ENCODE measurements around the gene GIMD1. TPM values are rescaled to one million over a fixed set of nuclear protein-coding genes. Genes with fewer than 3 reads are reported as not detected.

Gene GIMD1
- total and polyA plus RNA-seq, 4 donors = not detected

DNA sequence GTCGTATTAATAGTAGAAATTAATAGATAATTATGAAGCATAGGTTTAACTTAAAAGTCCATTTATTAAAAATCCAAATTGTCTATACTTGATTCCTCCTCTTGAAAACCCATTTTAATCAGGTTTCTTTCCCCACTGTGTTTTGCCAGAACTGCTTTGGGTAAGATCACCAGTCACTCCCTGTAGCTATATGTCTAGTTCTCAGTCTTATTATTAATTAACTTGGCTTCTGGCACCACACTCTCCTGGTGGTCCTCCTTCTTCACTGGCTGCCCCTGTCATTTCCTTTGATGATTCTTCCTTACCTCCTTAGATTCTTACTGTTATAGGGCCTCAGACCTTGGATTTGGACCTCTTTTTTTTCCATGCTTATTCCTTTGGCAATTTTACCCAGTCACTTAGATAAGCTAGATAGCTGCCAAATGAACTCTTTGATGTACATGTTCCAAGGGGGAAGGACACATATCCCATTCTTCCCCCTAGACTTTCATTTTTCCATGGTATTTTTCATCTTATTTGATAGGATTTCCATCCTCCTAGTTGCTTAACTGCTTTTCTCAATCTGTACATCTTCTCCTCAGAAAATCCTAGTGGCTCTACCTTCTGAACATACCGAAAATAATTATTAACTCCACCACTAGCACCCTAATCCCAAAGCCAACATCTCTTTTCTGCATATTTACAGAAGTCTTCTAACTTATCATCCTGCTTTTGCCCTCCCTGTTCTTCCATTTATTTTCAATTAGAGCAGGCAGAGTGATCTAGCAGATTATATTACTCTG lies 24.5 kb downstream of the GIMD1 start:
- WGBS = 92% methylated on average over 2 of the region's 2 CpGs
- H3K9ac ChIP-seq (ENCODE audit: low read depth in 1 of 2, low read length in 2 of 2) = no peak overlapping the region
- no peaks in the 10 kb centered on the region for H3K9me3 ChIP-seq (ENCODE audit: control insufficient read depth in 4 of 4, low read length in 3 of 4)
- no peak for TF ChIP-seq HNF4G (IDR thresholded peaks at IDR 0.05)
- TF ChIP-seq FOXA1 (IDR thresholded peaks at IDR 0.05) = no peak
- TF ChIP-seq GABPA (IDR thresholded peaks at IDR 0.05 in 1 of 2, conservative IDR thresholded peaks at IDR 0.05 in 1 of 2) = no peak
- H3K4me3 ChIP-seq (ENCODE audit: low read depth in 1 of 3, low read length in 3 of 3) = no peak overlapping the region
- no peaks in the 10 kb centered on the region for H3K27me3 ChIP-seq (ENCODE audit: control insufficient read depth in 4 of 4, insufficient read depth in 4 of 4, low read length in 3 of 4)
- no peaks in the 10 kb centered on the region for H3K4me1 ChIP-seq (ENCODE audit: control insufficient read depth in 4 of 4, insufficient read depth in 4 of 4, low read length in 3 of 4)
- no peak for DNase-seq (ENCODE audit: low spot score)
- H3K36me3 ChIP-seq (ENCODE audit: control insufficient read depth in 4 of 4, insufficient read depth in 3 of 4, low read depth in 1 of 4, low read length in 3 of 4) = peaks cover 0 to 16% (median 13%) of the 10 kb centered on the region in 4 donors
- H3K27ac ChIP-seq (ENCODE audit: low read depth in 1 of 2, low read length in 2 of 2) = no peak overlapping the region

DNA sequence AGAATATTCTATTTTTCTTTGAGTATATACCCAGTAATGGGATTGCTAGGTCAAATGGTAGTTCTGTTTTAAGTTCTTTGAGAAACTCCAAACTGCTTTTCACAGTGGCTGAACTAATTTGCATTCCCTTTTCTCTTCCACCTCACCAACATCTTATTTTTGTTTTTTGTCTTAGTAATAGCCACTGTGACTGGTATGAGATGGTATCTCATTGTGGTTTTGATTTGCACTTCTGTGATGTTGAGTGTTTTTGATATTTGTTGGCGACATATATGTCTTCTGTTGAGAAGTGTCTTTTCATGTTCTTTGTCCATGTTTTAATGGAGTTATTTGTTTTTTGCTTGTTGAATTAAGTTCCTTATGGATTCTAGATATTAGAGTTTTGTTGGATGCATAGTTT lies 27.8 kb downstream of the GIMD1 start:
- Histone ChIP-seq H3K9me3 (ENCODE audit: control insufficient read depth in 4 of 4, low read length in 3 of 4) (no peaks in the 10 kb centered on the region), H3K9ac (ENCODE audit: low read depth in 1 of 2, low read length in 2 of 2) (no peak overlapping the region), H3K4me1 (ENCODE audit: control insufficient read depth in 4 of 4, insufficient read depth in 4 of 4, low read length in 3 of 4) (no peaks in the 10 kb centered on the region), H3K4me3 (ENCODE audit: low read depth in 1 of 3, low read length in 3 of 3) (no peak overlapping the region), H3K36me3 (ENCODE audit: control insufficient read depth in 4 of 4, insufficient read depth in 3 of 4, low read depth in 1 of 4, low read length in 3 of 4) (peaks cover 9 to 32% (median 21%) of the 10 kb centered on the region in 4 donors), H3K27me3 (ENCODE audit: control insufficient read depth in 4 of 4, insufficient read depth in 4 of 4, low read length in 3 of 4) (no peaks in the 10 kb centered on the region), H3K27ac (ENCODE audit: low read depth in 1 of 2, low read length in 2 of 2) (no peak overlapping the region)
- WGBS = 96% methylated on average over 1 of the region's 1 CpG
- no peak for DNase-seq (ENCODE audit: low spot score)
- TF ChIP-seq YY1 (IDR thresholded peaks at IDR 0.05) = no peak
- no peak for TF ChIP-seq HNF4A (conservative IDR thresholded peaks at IDR 0.05)
- no peak for TF ChIP-seq HNF4G (IDR thresholded peaks at IDR 0.05)
- TF ChIP-seq EGR1 (IDR thresholded peaks at IDR 0.05; ENCODE audit: low read depth in 2 of 2) = no peak
- no peak for TF ChIP-seq RXRA (IDR thresholded peaks at IDR 0.05)
- no peak for TF ChIP-seq FOXA2 (IDR thresholded peaks at IDR 0.05)
- TF ChIP-seq CTCF (IDR thresholded peaks at IDR 0.05; ENCODE audit: low read depth, low read length, missing input control) = no peak
- TF ChIP-seq, protein P1, sequence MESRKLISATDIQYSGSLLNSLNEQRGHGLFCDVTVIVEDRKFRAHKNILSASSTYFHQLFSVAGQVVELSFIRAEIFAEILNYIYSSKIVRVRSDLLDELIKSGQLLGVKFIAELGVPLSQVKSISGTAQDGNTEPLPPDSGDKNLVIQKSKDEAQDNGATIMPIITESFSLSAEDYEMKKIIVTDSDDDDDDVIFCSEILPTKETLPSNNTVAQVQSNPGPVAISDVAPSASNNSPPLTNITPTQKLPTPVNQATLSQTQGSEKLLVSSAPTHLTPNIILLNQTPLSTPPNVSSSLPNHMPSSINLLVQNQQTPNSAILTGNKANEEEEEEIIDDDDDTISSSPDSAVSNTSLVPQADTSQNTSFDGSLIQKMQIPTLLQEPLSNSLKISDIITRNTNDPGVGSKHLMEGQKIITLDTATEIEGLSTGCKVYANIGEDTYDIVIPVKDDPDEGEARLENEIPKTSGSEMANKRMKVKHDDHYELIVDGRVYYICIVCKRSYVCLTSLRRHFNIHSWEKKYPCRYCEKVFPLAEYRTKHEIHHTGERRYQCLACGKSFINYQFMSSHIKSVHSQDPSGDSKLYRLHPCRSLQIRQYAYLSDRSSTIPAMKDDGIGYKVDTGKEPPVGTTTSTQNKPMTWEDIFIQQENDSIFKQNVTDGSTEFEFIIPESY (IDR thresholded peaks at IDR 0.05) = no peak
- TF ChIP-seq MAX (IDR thresholded peaks at IDR 0.05) = no peak
- no peak for TF ChIP-seq RAD21 (IDR thresholded peaks at IDR 0.05)
- no peak for TF ChIP-seq SP1 (IDR thresholded peaks at IDR 0.05)
- TF ChIP-seq NR2F2 (IDR thresholded peaks at IDR 0.05) = no peak
- TF ChIP-seq ATF3 (IDR thresholded peaks at IDR 0.05) = no peak
- TF ChIP-seq JUND (IDR thresholded peaks at IDR 0.05) = no peak
- TF ChIP-seq TAF1 (conservative IDR thresholded peaks at IDR 0.05) = no peak
- TF ChIP-seq GABPA (IDR thresholded peaks at IDR 0.05 in 1 of 2, conservative IDR thresholded peaks at IDR 0.05 in 1 of 2) = no peak
- TF ChIP-seq REST (IDR thresholded peaks at IDR 0.05) = no peak
- no peak for TF ChIP-seq FOXA1 (IDR thresholded peaks at IDR 0.05)
